DMS114 treated with DMSO at 0.1 percent for 48 hours (cell line): ENCODE measurements around the gene PCID2.

Experiments used
- DNase-seq: peaks from one replicate; lab custom pipeline; 2025; ENCODE audit not compliant: unreplicated experiment; lab: John Stamatoyannopoulos, UW

Gene PCID2

DNA sequence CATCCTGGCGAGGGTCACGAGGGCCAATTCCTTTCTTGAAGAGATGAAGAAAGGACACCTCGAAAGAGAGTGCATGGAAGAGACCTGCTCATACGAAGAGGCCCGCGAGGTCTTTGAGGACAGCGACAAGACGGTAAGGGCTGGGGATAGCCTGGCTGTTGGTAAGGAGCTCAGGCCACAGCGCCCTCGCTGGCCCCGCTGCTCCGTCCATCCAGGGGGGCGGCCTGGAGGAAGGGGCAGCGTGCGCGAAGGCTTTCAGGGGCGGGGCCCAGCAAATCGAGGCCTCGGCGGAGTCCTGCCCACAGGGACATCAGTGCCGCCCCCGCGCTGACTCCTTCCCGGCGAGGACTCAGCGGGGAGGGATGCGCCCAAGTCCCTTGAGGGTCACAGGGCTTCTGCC lies 79.0 kb downstream of the PCID2 start:
- DNase-seq, result no peak
